ENCODE data around the gene PAK5.

GRCh38 chr20:9838378-9839295, at the start of gene PAK5:
- no peak for TF ChIP-seq CTCF (IDR thresholded peaks at IDR 0.05)
- no peak for TF ChIP-seq EZH2 (IDR thresholded peaks at IDR 0.05; ENCODE audit: borderline replicate concordance, insufficient read depth, low read depth, low read length, poor library complexity, severe bottlenecking)

Data from B cell (primary cell).